HCEC 1CT (cell line): Measurements from ENCODE around the gene ATRNL1.

Experiments
- DNase-seq: peaks from one replicate; pipeline ENCODE4 v3.0.0-alpha.2; 2017

Gene ATRNL1, protein sequence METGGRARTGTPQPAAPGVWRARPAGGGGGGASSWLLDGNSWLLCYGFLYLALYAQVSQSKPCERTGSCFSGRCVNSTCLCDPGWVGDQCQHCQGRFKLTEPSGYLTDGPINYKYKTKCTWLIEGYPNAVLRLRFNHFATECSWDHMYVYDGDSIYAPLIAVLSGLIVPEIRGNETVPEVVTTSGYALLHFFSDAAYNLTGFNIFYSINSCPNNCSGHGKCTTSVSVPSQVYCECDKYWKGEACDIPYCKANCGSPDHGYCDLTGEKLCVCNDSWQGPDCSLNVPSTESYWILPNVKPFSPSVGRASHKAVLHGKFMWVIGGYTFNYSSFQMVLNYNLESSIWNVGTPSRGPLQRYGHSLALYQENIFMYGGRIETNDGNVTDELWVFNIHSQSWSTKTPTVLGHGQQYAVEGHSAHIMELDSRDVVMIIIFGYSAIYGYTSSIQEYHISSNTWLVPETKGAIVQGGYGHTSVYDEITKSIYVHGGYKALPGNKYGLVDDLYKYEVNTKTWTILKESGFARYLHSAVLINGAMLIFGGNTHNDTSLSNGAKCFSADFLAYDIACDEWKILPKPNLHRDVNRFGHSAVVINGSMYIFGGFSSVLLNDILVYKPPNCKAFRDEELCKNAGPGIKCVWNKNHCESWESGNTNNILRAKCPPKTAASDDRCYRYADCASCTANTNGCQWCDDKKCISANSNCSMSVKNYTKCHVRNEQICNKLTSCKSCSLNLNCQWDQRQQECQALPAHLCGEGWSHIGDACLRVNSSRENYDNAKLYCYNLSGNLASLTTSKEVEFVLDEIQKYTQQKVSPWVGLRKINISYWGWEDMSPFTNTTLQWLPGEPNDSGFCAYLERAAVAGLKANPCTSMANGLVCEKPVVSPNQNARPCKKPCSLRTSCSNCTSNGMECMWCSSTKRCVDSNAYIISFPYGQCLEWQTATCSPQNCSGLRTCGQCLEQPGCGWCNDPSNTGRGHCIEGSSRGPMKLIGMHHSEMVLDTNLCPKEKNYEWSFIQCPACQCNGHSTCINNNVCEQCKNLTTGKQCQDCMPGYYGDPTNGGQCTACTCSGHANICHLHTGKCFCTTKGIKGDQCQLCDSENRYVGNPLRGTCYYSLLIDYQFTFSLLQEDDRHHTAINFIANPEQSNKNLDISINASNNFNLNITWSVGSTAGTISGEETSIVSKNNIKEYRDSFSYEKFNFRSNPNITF (N-terminal part only)

DNA sequence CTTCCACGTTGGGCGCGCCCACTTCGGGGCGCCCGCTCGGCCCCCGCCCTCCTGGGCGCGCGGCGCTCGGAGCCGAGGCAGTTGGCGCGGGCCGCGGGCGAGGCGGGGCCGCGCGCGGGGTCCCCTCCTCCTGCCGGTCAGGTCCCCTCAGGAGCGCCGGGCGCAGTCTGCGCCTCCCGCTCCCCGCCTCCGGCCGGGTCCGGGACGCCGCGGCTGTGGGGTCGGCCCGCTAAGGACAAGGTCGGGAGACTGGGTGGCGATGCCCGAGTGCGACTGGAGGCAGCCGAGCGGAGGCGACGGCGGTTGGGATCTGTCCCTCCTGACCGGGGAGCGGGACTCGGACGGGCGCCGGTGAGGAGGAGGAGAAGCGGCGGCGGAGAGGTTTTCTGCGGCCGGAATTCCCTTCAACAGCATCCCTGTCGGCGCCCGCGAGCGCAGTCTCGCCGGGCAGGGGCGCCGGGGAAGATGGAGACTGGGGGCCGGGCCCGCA lies at the start of gene ATRNL1:
ATRNL1 (plus strand) TSS at position 80 of the 490 bp plus-strand sequence; CDS start at position 466, 386 bp downstream.
- DNase-seq = no peak

DNA sequence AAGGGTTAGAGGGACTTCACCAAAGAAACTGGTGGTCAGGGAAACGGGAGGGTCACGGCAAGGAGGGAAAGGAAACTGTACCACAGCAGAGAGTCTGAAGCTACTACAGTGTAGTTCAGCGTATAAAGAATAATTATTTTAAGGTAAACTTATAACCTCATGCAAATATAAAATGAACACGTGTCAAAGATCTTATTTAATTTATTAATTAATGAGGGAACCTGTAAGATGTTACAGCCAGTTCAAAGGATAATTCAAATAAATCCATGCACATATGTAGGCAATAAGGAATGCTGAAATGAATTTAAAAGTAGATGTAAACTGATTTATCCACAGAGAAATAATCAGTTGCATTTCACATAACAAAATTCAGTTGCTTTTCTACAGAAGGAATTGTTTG lies 49.4 kb upstream of the ATRNL1 start:
- no peak for DNase-seq

DNA sequence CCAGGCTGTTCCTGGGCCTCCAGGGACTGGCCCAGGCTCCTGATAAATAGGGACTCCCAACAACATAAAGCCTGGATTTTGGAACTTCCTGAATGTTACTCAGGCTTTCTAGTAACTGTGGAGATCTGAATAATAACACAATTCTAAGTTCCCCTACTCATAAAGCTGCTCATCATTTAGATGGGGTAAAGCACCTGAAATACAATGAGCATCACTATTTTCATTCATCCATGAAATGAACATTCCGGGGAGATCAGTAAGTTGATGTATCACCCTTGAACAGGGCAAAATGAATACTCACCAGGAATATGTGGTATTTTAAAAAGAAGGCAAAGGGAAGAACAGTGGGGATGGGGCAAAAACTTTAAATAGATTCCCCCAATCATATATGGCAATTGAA lies 48.3 kb upstream of the ATRNL1 start:
- DNase-seq = no peak

DNA sequence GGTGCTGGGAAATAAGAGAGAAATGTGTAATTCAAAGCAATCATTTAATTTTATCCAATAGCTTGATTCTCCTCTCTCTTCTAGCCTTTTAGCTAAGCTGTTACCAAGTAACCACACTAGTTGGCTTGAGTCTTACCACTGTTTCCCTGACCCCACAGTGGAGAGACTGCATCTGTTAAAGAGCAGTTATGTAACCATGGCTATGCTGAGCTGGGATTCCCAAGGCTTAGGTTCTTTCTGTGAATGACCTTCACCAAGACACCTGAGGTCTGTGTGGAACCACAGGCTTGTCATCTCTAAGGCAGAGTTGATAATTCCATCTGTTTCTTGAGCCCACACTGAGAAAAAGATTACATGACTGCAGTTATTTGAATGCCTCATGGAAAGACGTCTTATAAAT lies 47.7 kb upstream of the ATRNL1 start:
- no peak for DNase-seq

DNA sequence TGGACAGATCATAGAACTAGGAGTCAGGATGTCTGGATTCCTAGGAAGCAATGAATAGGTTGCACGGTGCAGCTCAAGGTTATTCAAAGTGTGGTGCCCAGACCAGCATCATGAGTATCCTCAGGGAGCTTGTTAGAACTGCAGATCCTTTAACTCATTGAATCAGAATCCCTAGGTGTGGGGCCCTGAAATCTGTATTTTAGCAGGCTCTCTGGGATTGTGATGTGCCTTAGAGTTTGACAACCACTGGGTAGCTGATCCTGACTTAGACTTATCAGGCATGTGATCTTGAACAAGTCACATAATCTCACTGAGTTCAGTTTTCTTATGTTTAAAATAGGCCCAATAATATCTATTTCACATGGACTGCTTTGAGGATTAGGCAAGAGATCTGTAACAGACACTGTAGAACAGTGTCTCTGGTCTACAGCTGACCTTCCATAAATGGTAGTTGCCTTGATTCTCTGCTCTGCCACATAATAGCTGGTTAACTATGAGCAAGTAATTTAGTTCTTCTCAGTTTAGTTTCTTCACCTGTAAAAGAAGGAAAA lies 46.4 kb upstream of the ATRNL1 start:
- no peak for DNase-seq

DNA sequence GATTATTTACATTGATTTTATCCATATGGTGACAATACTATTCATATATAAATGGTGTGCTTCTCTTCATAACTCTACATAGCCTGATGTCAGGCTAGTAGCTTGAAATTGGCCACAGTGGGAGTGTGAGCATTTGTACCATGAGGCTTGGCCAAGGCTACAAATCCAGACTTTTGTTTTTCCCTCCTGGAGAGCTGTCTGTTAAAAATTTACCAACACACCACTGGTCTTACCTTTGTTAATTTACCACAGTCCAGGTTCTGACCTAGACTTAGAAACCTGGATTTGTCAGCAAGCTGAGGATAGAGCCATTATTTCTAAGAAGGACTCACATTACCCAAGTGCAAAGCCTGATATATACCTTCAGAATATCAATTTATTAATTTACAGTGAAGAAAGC lies 45.5 kb upstream of the ATRNL1 start:
- no peak for DNase-seq

DNA sequence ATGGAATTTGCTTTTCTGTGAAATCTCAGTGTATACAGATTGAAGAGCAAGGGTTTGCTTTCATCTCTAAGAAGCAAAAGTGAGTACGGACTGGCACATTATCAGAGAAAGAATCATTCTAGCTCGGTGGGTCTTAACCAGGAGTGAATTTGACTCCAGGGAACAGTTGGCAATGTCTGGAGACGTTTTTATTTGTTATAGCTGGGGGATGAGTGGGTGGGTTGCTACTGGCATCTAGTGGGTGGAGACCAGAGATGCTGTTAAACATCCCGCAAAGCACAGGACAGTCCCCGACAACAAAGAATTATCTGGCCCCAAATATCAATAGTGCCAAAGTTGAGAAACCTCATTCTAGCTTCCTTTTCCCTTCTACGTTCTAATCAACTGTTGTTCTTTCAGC lies 43.8 kb upstream of the ATRNL1 start:
- no peak for DNase-seq

DNA sequence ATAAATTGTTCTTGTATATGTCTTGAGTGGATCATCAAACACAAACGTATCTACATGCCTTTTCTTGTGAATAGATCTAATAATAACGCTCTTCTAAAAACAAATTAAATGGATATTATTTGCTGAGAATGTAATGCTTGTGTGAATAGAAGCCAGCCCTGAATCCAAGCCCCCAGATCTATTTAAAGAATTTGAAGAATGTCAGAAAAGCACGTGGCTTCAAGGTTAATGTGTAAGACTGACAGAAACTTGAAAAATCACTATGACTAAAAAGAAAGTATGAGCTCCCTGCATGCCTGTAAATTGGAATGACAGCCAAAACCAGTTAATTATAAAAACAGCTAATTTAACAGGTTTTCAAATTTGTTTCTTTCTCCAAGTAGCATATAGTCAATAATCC lies 43.2 kb upstream of the ATRNL1 start:
- peak; percentile 4 for DNase-seq

DNA sequence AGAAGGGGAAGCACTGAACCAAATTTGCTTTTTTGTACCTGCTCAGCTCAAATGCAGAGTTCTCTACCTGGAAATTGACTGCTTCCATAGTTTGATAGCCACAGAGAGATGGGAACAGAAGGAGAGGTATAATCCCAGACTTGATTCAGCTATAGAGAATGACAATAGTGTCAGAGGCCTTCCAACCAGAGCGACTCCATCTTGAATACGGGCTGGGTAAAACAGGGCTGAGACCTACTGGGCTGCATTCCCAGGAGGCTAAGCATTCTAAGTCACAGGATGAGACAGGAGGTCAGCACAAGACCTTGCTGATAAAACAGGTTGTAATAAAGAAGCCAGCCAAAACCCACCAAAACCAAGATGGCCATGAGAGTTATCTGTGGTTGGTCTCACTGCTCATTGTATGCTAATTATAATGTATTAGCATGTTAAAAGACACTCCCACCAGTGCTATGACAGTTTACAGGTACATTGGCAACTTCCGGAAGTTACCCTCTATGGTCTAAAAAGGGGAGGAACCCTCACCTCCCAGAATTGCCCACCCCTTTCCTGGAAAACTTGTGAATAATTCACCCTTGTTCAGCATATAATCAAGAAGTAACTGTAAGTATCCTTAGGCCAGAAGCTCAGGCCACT lies 42.7 kb upstream of the ATRNL1 start:
- DNase-seq = no peak

DNA sequence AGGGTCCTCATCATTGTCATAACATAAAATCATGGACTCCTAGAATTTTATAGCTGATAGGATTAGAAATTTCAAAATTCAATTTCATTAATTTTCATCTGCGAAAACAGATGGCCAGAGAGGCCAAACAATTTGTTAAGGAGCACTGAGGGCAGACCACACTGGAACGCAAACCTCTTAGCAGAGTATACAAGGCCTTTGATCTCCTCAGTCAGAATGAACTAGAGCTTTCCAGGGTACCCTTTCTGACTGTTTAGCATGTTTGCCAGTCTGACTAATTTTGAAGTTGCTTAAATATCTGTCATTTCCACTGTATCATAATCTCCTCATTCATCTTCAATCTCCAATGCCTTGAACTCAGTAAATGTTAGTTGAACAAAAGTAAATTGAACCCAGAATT lies 41.9 kb upstream of the ATRNL1 start:
- no peak for DNase-seq

DNA sequence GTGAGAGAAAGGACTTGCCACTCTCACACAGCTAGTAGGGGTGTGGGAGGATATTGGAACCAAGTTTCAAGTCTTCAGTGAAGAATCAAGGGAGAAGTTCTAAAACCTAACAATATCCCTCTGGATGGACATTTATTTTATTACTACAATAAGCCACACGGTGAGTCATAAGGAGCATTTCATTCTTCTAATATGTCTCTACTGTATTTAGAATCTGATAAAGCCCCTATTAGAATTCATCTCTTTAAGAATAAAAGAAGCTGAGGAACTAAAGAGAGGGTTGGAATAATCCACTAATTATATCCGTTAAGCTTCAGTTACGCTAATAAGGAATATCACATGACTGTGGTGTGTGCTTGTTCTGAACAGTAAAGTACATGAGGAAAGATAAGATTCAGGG lies 40.9 kb upstream of the ATRNL1 start:
- no peak for DNase-seq

DNA sequence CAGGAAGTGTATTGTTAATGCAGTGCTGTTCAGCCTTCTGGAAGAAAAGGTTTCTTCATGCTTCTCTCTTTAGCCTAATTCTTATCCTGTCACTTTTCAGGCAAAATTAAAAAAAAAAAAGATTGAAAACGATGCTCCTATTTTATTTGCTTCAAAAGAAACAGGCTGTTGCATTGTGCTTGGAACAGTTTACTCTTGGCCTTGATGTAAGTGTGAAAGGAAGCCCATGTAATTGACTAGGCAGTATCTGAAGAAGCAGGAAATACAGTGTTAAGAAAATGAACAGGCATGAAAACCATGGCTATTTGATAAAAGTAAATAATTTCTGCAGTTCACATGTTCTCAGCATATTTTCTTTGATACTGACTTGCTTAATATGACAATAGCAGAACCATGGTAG lies 40.4 kb upstream of the ATRNL1 start:
- DNase-seq = no peak

DNA sequence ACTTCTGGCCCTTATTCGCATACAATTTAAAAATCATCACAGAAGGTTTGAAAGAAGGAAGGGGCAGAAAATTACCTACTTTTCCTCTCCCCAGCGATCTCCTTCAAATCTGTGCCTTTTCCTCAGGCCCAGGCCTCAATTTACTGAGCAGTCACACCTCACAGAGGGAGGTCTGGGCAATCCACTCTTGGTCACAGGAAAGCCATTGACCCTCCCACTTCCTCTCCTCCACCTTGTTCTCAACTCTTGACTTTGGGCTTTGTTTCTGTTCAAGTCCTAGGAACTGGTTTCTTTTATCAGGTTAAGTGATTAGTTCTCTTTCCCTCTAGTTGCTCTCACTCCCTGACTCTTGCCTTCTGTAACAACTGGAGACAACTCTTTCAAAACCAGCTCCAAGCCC lies 37.0 kb upstream of the ATRNL1 start:
- no peak for DNase-seq

DNA sequence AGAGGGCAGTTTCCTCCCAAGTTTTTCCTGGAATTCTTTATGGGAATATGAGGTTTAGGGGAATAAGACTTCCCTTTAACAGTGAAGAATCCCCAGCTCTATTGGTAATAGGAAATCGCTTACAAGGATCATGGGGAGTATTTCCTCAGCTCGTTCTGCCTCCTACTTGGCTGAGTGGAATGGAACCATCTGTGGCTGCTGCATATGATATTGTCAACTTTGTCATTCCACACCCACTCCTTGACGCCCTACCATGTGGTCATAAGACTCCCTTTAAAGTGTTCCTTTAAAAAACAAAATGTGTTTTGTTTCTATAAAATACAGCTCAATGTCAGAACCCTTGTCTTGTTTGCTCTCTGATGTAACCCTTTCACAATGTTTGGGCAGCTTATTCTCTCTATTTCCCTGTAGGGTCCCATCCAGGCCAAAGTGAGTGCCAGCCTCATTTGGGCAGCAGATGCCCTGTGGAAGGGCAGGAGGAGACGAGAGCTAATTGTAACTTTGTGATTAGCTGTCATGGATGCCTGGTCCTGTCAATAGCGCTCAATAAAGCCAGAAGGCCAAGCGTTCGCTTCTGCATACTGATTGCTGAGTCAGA lies 33.8 kb upstream of the ATRNL1 start:
- no peak for DNase-seq

DNA sequence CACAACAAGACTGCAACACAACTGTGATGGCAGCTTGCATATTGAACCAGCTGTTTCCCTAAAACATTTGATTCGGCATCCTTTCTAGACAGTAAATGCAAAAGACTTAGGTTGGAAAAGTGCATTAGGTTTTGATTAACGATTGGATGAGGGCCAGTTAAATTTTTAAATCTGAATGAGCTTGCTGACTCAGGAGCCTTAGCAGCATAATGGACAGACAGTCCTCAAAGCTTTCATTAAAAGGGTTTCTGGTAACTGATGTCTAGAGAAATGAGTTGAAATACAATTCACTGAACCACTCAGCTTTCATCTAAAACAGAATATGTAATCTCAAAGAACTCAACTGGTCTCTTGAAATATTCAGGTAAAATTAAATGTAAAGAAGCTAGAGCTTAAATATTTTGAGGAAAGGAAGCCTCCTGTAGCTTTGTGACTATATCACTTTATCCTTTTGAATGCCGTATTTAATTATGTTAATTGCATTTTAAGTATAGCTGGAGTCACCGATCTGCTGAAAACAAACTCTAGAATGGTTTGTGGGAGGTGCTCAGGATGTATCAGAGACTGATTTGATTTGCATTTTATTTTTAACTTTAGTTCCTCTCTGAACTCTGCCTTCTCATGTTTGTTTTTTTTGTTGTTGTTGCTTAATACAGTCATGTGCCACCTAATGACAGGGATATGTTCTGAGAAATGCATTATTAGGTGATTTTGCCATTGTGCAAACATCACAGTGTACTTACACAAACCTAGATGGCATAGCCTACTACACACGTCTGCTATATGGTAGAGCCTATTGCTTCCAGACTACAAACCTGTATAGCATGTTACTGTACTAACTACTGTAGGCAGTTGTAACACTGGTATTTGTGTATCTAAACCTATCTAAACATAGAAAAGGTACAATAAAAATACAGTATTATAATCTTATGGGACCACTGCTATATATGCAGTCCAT lies 29.2 kb upstream of the ATRNL1 start:
- DNase-seq = no peak

DNA sequence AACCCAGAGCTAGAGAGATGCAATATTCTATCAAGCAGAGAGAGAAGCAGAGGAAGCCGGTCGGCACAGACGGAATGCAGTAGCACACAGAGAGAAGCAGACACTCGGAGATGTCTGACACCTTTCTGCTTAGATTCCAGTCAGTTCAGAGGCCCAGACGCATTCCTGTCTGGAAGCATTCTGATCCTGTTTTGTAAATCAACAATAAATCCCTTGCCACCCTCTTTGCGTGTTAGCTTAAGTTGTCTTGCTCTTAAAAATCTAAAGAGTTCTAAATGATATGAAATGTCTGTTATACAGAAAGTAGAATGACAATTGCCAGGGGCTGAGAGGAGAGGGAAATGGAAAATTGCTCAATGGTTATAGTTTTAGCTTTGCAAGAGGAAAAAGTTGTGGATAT lies 27.4 kb upstream of the ATRNL1 start:
- DNase-seq = no peak

DNA sequence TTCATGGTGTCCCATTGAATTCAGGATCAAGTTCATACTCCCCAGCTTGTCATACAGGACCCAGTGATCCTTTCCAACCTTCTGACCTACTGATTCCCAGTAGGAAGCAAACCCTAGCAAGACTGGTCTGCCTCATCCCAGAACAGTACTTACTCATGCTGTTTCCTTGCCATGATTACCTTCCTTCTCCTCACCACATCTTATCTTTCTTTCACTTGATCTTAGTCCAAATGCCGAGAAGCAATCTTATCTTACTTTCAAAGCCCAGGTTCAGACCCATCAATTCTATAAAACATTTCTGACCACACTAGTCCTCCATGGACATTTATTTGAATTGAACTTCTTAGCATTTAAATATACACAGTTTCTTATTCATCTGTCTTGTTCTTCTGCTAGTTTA lies 26.6 kb upstream of the ATRNL1 start:
- DNase-seq = no peak

DNA sequence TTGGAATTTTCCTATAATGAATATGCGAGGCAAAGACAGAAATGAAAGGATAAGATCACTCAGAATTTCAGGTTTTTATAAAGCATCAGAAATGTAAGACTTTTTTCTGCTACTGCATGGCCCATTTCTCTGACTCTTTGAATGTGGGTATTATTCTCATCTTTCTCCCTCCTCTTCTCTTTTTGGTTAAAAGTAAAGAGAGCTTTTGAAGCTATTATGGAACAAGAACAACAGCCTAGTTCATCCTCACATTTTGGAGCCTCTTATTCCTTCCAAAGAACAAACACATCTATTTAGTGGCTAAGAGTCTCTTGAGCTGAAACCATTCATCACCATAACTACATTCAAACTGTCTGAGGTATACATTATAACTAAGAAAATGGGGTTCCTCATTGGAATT lies 19.4 kb upstream of the ATRNL1 start:
- no peak for DNase-seq

DNA sequence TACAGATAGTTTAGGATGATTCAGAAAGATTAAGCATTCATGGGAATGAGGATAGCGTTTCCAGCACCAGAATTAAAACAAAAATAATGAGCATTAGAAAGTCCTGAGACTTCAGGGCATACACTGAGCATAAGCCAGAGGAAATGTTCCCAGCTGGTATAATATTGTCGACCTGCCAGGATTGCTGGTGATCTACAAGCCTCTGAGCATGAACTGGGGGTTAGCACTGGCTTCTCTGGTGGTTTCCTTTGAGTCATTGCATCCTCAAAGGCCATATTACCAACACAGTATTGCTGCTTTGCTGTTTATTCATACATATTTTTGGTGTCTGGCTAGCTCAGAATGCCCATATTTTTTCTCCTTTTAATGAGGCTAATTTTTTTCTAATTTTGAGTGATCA lies 10.7 kb upstream of the ATRNL1 start:
- peak; percentile 9 for DNase-seq

DNA sequence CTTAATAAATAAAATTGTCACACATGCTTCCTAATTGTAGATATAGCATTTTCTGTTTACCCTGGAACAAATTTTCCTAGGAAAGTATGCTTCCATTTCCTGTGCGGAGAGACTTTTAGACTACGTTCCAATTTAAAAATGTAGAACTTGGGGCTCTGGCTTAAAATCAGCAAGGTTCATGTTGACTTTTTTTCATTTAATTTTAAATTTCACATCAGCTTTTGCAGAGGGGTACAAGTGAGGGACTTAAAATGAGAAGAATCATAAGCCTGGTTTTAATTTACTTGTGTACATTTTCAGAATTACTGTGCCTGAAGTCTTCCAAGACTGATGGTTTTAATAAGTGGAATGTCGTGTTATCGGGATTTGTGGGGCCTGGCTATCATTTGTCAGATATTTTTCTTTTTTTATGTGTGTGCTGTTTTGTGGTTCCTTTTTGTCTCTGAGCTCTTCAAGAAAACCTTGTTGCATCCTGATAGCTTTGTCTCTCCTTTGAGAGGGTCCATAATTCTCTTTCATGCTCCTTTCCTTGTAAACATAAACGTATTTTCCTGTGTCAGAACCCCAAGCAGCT lies 8.8 kb upstream of the ATRNL1 start:
- no peak for DNase-seq
